GM19372 (cell line): ENCODE results near the gene TMEM37.

Experiments
- ATAC-seq: cut with Tn5 transposase; IDR thresholded peaks from one replicate; pipeline ENCODE4 v1.9.1; 2021; ENCODE audit warnings: mild to moderate bottlenecking, low read depth, moderate library complexity; ENCODE audit not compliant: unreplicated experiment

The TMEM37 gene

DNA sequence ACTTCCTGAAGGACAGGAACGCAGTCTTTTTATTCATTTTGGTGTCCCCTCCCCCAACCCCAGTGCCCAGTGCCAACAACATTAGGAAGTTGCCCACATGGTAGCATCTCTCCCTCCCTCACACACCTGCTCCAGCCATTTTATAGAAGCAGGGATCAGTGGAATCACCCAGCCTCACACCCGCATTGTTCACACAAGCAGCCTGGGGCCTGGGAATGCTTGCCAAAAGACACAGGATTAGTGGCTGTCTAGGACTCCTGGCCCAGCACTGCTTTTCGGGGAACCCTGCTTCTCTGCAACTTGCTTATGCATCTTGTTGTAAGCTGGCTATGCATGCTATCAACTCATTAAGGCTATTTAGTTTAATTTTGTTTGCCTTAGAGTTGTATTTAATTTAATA, 17.9 kb downstream of the TMEM37 start:
- ATAC-seq = no peak

DNA sequence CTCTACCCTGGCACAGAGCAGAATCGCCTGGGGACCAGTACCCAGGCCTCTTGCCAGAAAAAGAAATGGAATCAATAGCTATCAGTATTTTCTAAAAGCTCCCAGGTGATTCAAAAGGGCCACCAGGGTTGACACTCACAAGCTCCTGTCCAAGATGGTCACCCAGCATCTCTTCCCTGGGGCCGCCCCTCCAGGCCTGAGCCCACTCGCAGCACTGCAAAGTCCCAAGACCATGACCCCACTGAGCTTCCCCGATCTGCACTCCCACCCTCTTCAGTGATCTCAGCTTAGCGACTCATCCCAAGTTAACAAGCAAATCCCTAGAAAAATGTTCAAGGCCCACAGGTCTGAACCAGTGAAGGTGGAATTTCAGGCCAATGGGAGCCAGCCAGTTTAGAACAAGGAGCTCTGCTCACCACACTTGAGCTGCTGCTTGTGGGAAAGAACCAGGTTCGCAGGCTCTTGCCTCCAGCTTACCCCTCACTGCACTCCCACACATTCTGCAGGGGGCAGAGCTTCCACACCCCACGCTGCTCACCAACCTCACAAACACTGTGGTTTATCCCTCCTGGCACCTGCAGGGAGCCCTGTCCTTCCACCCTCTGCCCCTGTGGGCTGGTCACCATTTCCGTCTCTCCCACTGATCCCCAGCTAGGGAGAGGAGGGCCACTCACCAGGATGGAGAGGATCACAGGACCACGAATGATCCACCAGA, 19.8 kb downstream of the TMEM37 start:
- ATAC-seq = no peak

DNA sequence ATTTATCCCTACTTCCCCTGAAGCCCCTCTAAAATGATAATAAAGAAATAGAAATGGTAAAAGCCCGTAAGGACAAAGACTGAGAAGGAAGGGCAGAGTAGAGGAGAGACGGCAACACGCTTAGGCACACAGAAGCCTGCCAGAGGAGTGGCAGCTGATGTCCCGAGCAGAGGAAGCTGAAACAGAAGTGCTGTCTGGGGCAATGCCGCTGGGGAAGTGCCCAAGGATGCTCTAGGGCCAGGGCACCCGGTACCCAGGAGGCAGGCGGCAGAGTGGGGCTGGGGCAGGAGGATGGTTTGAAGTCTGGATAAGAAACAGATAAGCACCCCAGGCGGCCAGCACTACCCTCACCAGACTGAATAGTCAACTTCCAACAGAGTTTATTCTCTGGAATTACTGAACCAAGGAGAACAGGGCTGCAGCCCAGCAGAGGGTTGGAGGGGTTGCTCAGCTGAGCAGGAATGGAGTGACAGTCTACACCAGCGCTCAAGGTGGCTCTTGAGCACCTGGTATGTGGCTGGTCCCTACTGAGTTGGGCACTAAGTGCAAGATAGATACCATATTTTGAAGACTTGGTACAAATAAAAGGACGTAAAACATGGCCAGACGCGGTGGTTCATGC, 22.4 kb downstream of the TMEM37 start:
- no peak for ATAC-seq

DNA sequence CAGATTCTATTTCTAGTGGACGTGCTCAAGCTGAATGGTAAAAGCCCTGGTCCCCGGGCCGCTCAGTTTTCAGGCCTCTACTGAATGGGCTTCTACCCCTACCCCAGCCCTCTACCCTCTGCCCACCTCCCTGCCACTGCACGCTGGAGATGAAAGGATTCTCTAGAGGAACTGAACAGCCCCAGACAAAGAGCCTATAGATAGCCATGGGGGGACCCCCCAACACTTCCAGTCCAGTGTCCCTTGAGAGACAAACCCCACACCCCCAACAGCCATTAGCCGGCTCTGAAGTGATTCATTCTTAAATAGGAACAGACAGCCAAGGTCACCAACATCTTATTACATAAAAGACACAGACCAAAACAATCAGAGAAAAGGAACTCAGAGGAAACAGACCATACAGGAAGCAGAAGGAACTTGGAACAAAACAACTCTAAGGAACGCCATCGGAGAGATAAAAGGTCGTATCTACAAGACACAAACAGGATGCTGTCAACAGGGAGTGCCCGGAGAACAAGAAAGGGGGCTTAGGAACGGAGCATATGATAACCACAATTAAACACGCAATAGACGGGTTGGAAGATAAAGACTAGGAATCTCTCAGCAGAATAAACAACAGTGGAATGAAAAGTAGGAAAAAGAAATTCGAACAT, 23.5 kb downstream of the TMEM37 start:
- no peak for ATAC-seq

DNA sequence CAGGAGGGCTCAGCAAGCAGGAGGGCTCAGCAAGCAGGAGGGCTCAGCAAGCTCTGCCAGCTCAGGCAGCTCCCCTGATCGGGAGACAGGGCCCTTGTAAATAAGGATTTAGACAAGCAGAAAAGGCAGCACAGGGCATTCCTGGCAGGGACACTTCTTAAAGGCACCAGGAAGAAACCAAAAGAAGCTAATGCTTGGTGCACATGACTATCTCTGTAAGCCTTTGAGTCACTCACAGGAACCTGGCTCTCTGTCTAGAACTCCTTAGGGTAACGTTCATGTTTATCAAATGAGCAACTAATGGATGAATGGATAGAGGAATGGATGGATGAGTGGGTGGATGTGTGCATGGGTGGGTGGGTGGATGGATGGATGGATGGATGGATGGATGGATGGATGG, 28.4 kb downstream of the TMEM37 start:
- no peak for ATAC-seq

DNA sequence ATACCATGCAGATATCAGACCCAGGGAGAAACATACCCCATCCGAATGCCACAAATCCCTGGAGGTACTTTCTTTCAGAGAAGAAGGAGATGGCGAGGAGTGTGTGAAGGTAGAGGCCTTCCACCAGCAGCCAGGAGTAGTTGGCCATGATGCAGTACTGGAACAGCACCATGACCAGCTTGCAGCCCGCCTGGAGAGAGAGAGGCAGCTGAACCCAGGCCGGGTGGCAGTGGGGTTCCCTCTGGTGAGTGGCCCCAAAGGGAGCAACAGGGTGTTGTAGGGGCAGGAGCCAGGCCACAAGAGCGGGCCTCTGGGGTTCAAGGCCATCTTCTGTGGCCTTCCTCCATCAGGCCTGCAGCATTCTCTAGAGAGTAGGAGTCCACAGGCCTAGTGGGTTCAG, 30.2 kb downstream of the TMEM37 start:
- no peak for ATAC-seq

DNA sequence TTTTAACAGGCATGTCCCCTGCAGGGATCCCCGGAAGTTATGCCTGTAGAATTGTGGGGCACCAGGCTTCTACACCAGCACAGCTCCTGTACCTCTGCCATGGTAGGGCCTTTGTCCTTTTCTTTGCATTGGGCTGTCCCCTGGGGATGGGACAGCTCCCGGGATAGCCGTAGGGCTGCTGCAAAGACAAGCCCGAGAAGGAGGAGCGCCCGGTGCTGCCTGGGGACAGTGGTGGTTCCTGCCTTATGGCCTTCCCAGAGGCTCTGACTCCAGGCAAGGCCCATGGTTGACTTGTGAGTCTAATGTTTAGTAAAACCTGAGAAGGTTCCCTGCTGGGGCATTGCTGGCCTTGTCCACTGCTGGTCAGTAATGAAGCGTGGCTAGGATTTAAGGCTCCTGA, 30.9 kb downstream of the TMEM37 start:
- no peak for ATAC-seq

DNA sequence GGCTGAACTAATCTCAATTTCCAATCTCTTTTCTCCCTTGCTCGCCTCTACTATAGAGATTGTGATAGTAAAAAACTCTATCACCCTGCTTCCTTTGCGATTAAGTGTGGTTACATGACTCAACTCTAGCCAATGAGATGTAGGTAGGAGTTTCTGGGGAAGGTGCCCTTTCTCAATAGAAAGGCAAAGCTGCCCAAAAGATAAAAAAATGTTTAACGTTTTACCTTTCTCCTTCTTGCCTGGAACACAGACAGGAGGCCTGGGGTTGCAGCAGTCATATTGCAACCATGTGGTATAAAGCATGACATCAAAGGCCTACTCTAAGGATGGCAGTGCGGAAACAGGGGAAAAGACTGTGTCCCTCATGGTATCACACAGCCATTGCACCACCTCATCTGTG, 31.5 kb downstream of the TMEM37 start:
- no peak for ATAC-seq

DNA sequence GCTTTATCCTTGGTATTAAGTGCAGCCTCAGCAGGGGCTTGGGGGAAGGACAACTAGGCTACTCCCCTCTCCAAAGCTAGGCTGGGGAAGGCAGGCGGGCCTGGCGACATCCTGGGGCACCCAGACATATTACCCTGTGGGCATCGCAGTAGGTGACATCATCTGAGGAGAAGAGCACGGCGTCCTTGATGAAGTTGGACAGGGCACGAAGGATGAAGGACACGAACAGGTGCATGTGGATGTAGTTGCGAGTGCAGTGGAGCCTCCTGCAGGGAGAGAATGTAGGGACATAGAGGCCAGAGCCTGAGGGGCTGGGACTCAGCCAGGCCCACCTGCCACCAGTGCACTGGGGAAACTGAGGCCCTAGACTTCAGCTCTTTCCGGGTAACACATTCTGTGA, 32.3 kb downstream of the TMEM37 start:
- no peak for ATAC-seq

DNA sequence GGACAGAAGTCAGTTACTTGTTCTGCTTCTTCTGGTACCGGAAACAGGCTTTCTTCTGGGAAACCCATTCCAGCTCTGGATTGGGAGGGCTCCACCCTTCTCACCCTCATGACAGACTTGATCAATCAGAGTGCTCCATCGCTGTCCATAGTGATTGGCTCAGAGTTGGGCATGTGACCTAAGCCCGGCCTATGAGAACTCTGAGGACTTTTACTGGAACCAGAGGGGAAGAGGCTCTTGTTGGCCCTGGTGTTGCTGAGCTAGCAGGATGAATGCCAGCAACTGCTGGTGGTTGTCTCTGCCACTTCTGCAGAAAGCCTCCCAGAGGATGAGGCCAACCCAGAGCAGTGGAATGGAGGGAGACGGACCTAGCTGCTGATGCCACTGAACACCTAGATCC, 33.3 kb downstream of the TMEM37 start:
- no peak for ATAC-seq

DNA sequence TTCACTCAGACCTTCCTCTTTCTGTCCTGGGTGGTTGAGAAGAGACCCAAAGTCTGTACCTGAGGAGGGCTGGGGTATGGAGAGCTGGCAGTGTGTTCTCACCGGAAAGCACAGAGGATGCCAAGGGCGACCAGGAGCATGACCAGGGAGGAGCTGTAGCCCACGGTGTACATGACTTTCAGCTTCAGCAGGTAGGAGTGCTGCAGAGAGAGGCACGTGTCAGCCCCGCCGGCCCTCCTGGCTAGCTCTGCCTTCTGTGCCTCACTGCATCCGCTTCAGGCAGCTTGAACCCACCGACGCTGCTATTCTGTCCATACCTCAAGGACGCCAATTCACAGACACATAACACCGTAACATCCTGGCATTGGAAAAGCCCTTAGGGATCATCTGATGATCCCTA, 34.0 kb downstream of the TMEM37 start:
- no peak for ATAC-seq

DNA sequence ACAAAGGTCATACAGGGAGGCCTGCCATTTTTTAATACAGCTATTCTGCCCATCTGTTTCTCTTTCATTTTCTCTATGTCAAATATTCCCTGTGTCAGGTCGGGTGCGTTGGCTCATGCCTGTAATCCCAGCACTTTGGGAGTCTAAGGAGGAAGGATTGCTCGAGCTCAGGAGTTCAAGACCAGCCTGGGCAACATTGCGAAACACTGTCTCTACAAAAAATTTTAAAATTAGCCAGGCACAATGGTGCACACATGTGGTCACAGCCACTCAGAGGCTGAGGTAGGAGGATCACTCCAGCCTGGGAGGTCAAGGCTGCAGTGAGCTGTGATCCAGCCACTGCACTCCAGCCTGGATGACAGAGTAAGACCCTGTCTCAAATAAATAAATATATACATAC, 34.7 kb downstream of the TMEM37 start:
- ATAC-seq = no peak

DNA sequence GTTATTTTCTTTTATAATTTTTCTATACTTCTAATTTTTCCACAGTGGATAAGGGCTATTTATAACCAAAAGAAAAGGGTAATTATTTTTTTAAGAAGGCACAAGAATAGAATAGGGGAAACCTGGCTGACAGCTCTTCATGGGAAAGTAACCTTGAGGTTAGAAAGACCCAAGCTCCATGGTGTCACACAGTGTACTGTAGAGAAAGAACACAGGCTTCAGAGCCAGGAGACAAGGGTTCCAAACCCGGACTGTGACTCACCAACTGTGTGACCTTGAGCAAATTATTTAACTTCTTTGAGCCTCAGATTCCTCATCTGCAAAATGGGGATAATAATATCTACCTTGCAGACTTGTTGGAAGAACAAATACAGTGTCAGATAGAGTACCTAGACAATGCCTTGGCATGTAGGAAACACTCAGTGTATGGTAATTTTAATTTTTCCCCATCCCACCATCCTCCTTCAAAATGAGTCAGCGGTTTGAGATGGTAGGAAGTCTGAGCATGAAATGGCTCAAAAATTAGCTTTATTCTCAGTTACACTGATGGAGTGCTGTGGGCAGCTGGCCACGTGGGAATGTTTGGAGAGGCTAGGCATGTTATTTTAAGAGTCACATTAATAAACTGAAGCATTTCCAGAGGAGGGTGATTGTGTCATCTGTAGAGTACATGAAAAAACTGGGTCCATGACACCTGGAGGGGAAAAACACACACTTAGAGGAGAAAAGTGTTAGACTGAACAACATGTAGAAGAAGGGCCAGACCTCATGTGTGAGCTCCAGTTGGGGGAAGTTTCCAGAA, 36.7 kb downstream of the TMEM37 start:
- no peak for ATAC-seq

DNA sequence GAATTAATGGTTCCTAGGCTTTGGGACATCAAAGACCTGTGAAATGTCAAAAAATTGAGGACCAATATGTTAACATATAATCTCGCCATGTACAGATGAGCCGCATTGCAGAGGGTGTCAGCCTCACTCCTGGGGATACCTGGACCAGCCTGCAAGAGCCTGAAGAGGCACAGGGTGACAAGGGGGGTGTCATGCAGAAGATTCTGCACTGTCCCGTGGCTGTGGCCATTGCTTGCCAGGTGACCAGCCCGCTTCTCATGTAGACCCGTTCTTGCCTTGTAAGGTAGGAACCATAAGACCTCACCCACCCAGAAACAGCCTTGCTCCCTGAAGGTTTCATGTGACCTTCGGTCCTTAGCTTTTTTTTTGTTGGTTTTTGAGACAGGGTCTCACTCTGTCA, 37.5 kb downstream of the TMEM37 start:
- ATAC-seq = no peak

DNA sequence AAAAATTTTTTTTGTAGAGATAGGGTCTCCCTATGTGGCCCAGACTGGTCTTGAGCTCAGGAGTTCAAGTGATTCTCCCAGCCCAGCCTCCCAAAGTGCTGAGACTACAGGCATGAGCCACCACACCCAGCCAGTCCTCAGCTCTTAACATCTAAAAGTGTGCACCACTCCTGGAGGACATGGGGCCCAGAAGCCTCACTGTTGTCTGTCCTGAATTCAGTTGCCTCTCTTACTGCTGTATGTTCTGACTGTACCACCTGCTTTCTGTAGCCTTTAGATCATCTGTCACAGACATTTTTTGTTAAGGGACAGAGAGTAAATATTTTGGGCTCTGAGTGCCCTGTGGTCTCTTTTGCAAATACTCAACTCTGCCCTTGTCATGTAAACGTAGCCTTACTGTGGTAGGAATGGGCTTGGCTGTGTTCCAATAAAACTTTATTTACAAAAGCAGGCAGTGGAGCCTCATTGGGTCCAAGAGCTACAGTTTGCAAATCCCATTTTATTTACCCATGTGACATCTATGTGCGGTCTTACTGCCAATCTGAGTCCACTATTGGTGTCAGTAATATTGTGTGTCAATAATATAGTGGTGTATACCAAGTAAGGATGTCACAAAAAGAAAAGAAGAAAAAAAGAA, 38.1 kb downstream of the TMEM37 start:
- ATAC-seq = no peak

DNA sequence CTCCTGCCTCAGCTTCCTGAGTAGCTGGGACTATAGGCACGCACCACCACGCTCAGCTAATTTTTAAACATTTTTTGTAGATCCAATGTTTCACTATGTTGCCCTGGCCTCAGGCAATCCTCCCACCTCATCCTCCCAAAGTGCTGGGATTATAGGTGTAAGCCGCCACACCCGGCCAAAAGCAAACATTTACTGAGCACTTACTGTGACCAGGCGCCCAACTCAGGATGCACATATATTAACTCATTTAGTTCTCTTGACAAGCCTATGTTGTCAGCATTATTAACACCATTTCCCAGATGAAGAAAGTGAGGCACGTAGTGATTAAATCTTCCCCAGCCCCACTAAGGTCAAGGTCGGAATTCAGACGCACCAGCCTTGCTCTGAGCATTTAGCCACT, 41.1 kb downstream of the TMEM37 start:
- ATAC-seq = no peak

DNA sequence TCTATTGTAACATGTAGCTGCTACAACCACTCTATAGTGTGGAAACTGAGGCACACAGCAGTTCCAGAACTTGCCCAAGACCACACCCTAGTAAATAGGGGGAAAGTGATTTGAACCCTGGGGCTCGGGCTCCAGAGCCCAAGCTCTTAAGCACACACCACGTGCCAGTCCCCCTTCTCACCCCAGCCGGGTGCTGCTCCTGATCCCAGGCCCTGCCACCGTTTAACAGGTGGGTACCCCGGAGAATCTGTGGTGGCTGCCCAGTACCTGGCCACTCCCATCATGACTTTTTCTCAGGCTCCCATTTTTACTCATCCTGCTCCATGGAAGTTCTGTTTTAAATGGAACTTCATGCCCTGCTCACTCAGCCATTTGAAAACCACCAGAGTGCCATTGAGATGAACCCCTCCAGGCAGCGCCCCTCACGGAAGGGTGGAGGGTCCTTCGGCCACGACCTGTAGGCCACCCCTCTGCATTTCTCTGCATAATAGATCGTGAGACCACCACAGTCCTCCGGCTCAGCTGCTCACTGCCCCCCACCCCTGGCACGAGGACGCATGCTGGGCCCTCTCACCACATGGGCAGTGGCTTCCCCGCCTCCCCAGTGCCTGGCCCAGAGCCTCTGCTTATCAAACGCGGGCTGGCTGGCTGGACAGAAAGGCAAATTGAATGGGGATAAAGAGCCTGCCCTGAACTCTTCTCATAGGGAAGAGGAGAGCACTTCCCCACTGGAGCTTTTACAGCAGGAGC, 42.1 kb downstream of the TMEM37 start:
- no peak for ATAC-seq

DNA sequence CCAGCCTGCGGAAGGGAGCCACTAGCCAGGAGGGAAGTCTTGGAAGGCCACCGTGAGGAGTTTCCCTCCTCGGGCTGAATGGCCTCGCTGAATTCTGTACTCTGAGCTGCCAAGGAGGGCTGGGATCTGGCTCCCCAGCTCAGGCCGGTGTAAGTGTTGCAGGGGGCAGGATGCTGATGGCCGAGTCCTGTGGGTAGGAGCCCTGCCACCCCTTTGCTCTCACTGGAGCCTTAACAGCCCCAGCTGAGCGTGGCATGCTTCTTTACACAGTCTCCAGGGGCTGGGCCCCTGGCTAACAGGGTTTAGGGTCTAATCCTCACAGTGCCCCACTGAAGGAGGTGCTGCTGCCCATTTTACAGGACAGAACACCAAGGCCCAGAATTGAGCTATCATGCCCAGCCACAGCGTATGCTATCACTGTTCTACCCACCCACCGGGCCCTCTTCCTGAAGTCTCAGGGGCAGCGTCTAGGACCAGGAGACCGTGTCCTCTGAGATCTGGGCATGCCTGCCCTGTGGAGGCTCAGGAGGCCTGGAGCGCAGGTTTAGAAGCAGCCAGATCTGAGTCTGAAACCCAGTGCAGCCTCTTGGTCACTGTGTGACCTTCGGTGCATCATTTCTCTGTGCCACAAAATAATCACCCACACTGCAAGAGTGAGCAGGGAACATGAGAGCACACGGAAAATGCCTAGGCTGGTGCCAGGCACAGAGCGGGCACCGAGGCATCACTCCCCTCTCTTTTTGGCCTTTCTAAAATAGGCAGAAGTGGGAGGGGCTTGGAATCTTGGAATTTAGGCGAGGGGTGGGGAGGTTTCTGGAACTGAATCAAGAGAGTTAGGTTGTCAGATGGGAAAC, 42.9 kb downstream of the TMEM37 start:
- no peak for ATAC-seq

DNA sequence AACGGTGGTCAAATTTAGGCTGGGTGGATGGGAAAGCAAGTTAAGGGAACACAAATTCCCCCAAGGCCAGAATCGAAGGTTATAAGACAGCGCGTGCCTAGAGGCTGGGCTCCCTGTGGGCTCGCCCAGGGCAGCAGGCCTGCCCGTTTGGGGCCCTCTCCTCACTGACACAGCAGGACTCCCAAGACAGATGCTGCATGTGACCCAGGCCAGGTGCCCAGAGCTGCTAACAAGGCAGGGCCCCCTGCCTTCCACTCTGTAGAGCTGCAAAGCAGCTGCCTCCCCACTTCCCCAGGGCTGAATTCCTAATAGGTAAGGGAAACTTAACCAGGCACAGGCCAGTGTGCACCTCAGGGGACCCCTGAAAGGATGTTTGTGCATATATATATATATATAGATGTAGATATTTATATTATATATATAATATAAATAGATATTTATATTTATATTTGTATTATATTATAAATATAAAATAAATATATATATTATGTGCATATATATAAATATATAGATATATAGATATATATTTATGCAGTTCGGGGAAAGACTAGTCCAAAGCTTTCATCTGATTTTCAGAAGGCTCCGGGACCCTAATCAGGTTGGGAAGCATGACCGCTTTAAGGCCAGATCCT, 43.7 kb downstream of the TMEM37 start:
- ATAC-seq = no peak
